ENCODE data around the gene FBXO28. TPM values are rescaled to one million over a fixed set of nuclear protein-coding genes. Genes with fewer than 3 reads are reported as not detected.
A peak's percentile ranks its signal among the peaks of the same experiment; 100 is the strongest.

Gene FBXO28
- total RNA-seq, 1 donor from 2014 or later: 29.2 TPM

DNA sequence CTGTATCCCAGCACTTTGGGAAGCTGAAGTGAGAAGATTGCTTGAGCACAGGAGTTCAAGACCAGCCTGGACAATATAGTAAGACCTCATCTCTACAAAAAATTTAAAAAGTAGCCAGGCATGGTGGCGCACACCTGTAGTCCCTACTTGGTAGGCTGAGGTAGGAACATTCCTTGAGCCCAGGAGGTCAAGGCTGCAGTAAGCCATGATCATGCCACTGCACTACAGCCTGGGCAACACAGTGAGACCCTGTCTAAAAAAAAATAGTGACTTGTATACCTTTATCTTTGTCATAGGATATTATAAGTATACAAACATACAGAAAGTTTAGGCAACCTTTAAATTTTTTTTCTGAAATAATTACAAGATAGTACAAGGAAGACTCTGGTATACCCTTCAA lies 3.9 kb upstream of the FBXO28 start:
- TF ChIP-seq, protein P1, sequence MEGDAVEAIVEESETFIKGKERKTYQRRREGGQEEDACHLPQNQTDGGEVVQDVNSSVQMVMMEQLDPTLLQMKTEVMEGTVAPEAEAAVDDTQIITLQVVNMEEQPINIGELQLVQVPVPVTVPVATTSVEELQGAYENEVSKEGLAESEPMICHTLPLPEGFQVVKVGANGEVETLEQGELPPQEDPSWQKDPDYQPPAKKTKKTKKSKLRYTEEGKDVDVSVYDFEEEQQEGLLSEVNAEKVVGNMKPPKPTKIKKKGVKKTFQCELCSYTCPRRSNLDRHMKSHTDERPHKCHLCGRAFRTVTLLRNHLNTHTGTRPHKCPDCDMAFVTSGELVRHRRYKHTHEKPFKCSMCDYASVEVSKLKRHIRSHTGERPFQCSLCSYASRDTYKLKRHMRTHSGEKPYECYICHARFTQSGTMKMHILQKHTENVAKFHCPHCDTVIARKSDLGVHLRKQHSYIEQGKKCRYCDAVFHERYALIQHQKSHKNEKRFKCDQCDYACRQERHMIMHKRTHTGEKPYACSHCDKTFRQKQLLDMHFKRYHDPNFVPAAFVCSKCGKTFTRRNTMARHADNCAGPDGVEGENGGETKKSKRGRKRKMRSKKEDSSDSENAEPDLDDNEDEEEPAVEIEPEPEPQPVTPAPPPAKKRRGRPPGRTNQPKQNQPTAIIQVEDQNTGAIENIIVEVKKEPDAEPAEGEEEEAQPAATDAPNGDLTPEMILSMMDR (conservative IDR thresholded peaks at IDR 0.05): no peak
- H3K4me3 Mint-ChIP-seq: no peak overlapping the region
- no peaks in the 10 kb centered on the region for H3K36me3 Mint-ChIP-seq (ENCODE audit: low read depth)
- peaks cover 13% of the 10 kb centered on the region for H3K4me1 Mint-ChIP-seq
- DNase-seq (ENCODE audit: low read depth, low spot score): no peak
- H3K27ac Mint-ChIP-seq (ENCODE audit: unreplicated experiment): no peak overlapping the region
- peaks cover 36% of the 10 kb centered on the region for H3K27me3 Mint-ChIP-seq (ENCODE audit: low read depth)
- H3K9me3 Mint-ChIP-seq: no peaks in the 10 kb centered on the region

DNA sequence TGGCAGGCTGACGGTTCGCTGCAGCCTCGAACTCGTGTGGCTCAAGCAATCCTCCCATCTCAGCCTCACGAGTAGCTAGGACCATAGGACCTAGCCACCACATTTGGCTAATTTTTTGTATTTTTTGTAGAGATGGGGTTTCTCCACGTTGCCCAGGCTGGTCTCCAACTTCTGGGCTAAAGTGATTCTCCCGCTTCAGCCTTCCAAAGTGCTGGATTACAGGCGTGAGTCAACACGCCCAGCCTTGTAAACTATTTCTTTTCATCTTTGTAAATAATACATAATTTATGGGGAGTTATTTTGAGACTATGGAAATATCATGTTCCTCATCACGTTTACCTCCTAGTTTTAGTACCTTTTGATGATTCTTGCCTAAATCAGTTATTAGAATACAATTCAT lies 906 bp upstream of the FBXO28 start:
- no peaks in the 10 kb centered on the region for H3K9me3 Mint-ChIP-seq
- H3K27me3 Mint-ChIP-seq (ENCODE audit: low read depth): peaks cover 25% of the 10 kb centered on the region
- H3K27ac Mint-ChIP-seq (ENCODE audit: unreplicated experiment): no peak overlapping the region
- H3K36me3 Mint-ChIP-seq (ENCODE audit: low read depth): no peaks in the 10 kb centered on the region
- H3K4me3 Mint-ChIP-seq: peak overlapping the region; percentile 93
- H3K4me1 Mint-ChIP-seq: peaks cover 27% of the 10 kb centered on the region
- no peak for DNase-seq (ENCODE audit: low read depth, low spot score)
- TF ChIP-seq, protein P1 (conservative IDR thresholded peaks at IDR 0.05): no peak

GRCh38 chr1:224113545-224113917 lies 380 bp upstream of the FBXO28 start:
- Mint-ChIP-seq H3K9me3 (no peaks in the 10 kb centered on the region), H3K4me1 (peaks cover 27% of the 10 kb centered on the region), H3K27ac (ENCODE audit: unreplicated experiment) (peak overlapping the region; percentile 0), H3K4me3 (peak overlapping the region; percentile 93), H3K36me3 (ENCODE audit: low read depth) (no peaks in the 10 kb centered on the region), H3K27me3 (ENCODE audit: low read depth) (peaks cover 21% of the 10 kb centered on the region)
- no peak for DNase-seq (ENCODE audit: low read depth, low spot score)
- TF ChIP-seq, protein P1 (conservative IDR thresholded peaks at IDR 0.05): no peak

DNA sequence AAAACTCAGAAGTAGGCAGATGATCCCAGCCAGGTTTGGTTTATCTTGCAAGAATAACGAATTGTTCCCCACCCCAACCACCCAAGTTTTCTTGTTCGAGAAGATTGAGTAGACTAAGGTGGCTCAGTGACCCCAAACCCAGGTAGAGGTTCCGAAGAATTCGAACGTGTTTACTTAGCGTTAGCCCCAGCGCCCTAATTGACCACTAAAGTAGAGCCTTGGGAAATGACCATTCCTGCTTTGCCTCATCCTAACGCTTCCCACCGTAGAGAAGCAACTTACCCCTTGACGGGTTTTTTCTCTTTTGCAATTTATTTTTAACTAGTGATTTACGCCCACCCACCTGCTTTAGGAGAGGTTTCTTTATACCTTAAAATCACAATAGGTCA lies 870 bp downstream of the FBXO28 start:
- no peak for DNase-seq (ENCODE audit: low read depth, low spot score)
- H3K36me3 Mint-ChIP-seq (ENCODE audit: low read depth): no peaks in the 10 kb centered on the region
- H3K4me3 Mint-ChIP-seq: peak overlapping the region; percentile 93
- TF ChIP-seq, protein P1 (conservative IDR thresholded peaks at IDR 0.05): no peak
- peak overlapping the region; percentile 62 for H3K27ac Mint-ChIP-seq (ENCODE audit: unreplicated experiment)
- H3K4me1 Mint-ChIP-seq: peaks cover 27% of the 10 kb centered on the region
- H3K27me3 Mint-ChIP-seq (ENCODE audit: low read depth): peaks cover 18% of the 10 kb centered on the region
- no peaks in the 10 kb centered on the region for H3K9me3 Mint-ChIP-seq

- H3K36me3 Mint-ChIP-seq (ENCODE audit: low read depth): no peaks in the 10 kb centered on the region
- no peak for DNase-seq (ENCODE audit: low read depth, low spot score)
- H3K9me3 Mint-ChIP-seq: no peaks in the 10 kb centered on the region
- TF ChIP-seq, protein P1 (conservative IDR thresholded peaks at IDR 0.05): peak; percentile 78
- H3K27ac Mint-ChIP-seq (ENCODE audit: unreplicated experiment): no peak overlapping the region
- peaks cover 7% of the 10 kb centered on the region for H3K27me3 Mint-ChIP-seq (ENCODE audit: low read depth)
- H3K4me3 Mint-ChIP-seq: peak overlapping the region; percentile 80
- peaks cover 27% of the 10 kb centered on the region for H3K4me1 Mint-ChIP-seq
These were observed 2.2 kb downstream of the FBXO28 start for GRCh38 chr1:224116131-224116530.

DNA sequence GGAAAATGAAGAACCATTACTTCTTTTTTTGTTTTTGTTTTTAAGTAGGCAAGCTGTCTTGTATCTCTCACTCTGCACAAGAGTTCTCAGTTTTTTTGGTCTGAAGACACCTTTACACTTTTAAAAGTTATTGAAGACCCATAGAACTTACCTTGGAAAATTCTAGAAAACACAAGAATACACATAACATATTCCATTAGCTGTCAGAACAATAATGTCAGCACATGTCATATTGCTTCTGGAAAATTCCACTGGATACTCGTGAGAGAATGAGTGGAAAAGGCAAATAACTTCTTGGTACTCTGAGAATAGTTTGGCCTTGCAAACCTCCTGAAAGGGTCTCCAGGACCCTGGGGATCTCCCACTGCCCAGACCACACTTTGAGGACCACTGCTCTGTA lies 4.8 kb downstream of the FBXO28 start:
- no peak for DNase-seq (ENCODE audit: low read depth, low spot score)
- Mint-ChIP-seq H3K9me3 (no peaks in the 10 kb centered on the region), H3K4me1 (peaks cover 31% of the 10 kb centered on the region), H3K36me3 (ENCODE audit: low read depth) (no peaks in the 10 kb centered on the region), H3K4me3 (no peak overlapping the region), H3K27me3 (ENCODE audit: low read depth) (no peaks in the 10 kb centered on the region), H3K27ac (ENCODE audit: unreplicated experiment) (no peak overlapping the region)
- TF ChIP-seq, protein P1 (conservative IDR thresholded peaks at IDR 0.05): no peak
